NCI-H2029 (cell line): ENCODE measurements around the gene REM1.
"Not testable (repeated sequence)": the region's sequence is repeated elsewhere in the genome, so short reads cannot be mapped to it uniquely, and the experiment has no call there.

ENCODE experiments used
- DNase-seq: peaks from one replicate; lab custom pipeline; 2025; lab: John Stamatoyannopoulos, UW

REM1 gene

DNA sequence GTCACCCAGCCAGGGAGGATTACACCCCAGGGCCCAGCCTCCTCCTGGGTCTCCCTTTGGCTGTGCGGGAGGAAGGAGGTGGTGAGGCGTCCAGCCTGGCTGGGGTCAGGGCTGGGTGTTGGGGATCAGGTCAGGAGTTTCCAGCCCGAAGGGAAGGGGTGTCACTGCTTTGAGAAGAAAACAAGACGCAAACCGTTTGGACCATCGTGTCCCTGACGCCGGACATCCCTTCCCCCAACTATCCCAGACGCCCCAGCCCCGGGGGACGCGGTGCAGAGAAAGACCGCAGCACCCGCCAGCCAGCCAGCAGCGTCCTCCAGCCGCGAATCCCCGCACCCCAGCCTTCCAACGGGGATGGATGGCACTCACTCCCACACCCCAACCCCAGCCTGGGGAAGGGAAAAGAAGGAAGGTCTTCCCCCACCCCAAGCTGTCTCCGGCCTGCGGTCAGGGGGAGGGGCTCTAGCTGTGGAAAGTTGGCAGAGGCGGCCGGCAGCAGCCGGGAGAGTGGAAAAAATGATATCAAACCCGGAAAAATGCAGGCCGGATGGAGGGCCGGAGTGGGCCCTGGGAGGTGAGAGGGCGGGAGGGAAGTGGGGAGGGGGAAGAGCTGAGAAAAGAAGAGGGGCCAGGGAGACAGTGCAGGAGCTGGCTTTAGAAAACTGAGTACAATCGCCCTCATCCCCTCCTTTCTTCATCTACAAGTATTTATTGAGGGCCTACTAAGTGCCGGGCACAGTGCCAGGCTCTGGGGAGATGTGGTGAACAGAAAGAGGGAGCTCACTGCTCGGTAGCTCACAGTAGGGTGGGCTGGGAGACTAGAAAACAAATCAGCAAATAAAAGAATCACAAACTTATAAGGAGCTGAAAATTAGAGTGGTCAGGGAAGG lies 10.6 kb downstream of the REM1 start:
- DNase-seq, result no peak

DNA sequence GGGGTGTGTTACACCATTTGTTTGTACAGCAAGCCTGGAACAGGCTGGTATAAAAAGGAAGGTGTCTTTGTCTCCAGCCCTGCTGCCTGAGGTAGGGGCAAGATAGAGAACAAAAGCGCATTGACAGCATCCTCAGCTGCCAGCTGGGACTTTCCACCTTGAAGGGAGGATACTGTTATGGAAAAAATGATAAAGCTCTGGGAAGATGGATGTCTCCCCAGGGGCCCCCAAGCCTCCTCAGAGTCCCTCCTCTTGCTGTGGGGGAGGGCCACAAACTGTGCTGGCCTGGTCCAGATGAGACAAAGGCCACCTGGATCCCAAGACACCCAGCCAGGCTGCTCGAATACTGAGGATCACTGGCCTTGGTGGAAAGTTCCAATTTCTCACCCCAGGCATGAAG lies 13.0 kb downstream of the REM1 start:
- DNase-seq, result no peak

DNA sequence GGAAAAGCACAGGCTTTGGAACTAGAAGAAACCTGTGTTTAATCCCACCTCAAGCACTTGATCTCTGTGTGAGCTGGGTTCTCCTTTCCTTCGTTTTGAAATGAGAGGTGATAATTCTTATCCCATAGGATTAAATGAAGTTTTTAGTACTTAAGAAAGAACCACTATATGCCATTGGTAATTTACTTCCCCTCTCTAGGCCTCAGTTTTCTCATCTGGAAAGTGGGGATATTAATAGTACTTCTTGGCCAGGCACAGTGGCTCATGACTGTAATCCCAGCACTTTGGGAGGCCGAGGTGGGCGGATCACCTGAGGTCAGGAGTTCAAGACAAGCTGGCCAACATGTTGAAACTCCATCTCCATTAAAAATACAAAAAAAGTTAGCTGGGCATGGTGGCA lies 14.1 kb downstream of the REM1 start:
- DNase-seq, result no peak

DNA sequence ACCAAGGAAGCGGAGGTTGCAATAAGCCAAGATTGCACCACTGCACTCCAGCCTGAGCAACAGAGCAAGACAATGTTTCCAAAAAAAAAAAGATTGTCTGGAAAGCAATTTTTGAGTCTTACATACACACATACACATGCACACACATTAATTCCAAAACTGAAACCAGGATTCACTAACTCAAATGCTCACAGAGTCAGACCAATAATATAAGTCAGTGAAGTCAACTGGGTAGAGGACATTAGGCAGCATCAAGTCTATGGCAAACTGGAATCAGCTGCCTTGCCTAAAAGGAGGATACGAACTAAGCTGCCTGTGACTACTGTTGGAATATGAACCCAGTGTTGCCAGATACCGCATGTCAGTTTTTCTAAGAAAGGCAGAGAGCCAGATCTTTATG lies 15.7 kb downstream of the REM1 start:
- no peak for DNase-seq

DNA sequence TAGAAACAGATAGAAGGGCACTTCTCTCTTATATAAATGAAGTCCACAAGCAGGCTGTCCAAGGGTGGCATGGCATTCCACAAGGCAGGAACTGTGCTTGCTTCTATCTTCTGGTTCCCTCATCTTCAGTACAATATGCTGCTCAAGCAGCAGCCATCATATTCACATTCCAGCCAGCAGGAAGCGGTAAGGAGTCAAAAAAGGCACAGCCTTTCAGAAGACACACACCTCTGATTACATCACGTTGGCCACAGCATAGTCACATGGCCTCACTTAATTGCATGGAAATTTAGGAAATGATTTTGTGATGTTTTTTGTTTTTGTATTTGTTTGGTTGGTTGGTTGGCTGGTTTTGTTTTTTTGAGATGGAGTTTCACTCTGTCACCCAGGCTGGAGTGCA lies 19.0 kb downstream of the REM1 start:
- no peak for DNase-seq

DNA sequence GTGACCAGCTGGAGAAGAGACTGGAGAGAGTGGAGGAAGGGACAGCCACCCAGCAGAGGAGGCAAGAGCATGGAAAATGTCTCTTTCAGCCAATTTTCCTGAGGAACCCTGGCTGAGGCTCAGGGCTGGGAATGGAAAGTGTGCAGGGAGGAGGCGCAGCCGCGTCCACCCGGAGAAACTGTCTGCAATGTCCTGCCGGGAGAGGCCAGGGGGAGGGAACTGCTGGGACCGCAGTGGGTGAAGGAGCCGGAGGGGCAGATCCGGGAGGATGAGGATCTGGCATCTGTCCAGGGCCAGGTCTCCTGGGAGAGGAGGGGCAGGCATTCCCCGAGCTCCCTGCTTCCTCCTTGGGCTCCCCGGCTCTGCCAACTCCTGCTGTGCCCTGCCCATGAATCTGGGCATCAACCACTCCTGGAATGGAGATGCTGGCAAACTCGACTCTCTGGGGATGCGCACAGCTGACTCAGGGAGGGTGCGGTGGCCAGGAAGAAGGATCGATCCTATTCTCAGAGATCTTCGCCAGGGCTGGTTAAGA lies 21.7 kb downstream of the REM1 start:
- no peak for DNase-seq

DNA sequence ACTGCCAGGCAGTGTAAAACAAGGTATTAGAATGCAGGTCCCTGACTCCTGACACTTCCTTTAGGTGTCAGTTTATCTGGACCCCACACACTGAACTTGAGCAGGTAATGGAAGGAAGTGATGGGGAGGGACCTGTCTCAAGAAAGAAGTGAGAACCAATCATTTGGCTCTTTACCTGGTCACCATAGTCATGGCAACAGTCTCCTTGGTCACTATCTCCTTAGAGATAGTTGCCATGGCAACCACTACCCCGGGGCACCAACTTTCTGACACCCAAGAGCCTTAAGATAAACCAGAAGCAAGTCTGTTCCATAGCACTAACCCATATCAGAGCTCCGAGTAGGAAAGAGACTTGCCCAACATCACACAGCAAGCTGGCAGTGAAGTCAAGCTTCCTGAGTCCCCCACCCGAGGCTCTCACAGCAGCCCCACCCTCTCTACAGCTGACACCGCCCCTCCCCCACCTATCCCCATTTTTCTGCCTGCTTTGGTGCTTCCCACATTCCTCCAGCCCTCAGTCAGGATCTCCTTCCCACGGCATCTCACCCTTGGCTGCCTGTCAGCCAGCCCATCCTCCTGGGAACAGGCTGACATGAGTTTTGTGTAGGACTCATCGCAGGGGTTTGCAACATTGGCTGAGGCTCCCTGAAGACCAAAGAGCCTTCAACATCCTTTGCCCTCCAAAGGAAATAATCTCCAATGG lies 22.9 kb downstream of the REM1 start:
- no peak for DNase-seq

DNA sequence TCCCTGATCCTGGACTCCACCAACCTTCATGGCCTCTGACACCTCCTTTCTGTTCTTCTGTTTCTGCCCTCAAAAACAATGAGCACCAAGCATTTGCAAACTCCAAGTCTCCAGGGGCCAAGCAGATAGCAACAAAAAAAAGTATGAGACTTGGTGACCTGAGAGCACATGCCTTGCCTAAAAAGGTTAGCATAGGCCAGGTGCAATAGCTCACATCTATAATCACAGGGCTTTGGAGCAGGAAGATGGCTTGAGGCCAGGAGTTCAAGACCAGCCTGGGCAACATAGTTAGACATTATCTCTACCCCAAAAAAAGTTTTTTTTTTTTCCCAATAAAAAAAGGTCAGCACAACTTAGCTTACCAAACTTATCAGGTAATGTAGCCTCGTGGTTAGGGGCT lies 25.4 kb downstream of the REM1 start:
- no peak for DNase-seq

DNA sequence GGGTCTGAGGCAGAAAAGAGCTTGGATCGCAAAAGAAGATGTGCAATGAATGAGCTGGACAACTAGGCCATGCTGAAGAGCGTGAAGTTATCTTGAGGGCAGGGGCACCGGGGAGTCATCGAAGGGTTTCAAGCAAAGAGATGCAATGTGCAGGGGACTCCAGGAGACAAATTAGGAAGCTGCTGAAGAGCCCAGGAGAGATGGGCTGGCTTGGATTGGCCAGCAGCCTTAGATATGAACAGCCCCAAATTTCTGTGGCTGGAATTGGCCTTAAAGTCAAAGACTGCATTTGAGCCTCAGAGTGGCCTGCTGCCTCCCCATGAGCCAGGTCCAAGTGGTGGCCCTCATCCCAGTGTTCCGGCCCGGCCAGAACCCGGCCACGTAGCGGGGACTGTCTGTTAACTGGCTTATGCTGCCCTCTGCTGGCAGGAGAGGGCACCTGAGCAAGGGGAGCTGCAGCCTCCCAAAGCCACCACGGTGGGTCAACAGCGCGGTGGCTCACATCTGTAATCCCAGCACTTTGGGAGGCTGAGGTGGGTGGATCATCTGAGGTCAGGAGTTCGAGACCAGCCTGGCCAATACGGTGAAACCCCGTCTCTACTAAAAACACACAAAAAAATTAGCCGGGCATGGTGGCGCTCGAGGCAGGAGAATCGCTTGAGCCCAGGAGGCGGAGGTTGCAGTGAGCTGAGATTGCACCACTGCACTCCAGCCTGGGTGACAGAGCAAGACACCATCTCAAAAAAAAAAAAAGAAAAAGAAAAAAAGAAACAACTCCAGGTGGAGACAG lies 28.0 kb downstream of the REM1 start:
- DNase-seq, result peak; percentile 51

DNA sequence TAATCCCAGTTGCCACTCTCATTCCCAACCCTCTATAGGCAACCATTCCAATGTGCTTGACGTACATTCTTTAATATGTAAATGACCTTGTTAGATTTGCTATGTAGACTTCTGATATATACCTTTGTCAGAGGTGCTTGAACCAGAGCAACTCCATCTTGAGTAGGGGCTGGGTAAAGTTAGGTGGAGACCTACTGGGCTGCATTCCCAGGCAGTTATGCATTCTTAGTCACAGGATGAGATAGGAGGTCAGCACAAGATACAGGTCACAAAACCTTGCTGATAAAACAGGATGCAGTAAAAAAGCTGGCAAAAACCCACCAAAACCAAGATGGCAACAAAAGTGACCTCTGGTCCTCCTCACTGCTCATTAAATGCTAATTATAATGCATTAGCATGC lies 30.8 kb downstream of the REM1 start:
- no peak for DNase-seq

DNA sequence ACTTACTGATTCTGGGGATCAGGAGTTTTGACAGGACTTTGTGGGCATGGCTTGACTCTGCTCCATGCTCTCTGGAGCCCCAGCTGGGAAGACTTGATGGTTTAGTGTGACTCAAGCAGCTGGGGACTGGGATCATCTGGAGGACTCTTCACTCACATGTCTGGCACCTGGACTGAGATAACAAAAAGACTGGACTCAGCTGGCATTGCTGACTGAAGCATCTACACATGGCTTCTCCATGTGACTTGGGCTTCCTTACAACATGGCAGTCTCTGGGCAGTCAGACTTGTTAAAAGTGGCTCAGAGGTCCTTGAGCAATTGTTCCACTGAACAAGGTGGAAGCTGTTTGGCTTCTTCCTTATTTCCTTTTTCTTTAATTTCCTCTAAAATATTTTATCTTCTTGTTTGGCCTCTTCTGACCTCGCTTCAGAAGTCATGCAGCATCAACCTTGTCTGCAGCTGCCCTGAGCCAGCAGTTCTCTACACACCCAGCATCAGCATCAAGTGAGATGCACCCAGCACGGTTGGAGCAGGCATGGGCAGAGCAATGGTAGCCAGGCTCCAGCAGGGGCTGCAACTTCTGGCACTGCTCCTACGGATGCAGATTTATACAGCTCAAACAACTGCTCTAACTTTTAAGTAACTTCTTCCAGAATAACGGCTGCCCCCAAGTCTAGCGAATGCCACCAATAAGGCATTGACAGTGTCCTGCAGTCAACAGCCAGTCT lies 33.6 kb downstream of the REM1 start:
- DNase-seq, result no peak

DNA sequence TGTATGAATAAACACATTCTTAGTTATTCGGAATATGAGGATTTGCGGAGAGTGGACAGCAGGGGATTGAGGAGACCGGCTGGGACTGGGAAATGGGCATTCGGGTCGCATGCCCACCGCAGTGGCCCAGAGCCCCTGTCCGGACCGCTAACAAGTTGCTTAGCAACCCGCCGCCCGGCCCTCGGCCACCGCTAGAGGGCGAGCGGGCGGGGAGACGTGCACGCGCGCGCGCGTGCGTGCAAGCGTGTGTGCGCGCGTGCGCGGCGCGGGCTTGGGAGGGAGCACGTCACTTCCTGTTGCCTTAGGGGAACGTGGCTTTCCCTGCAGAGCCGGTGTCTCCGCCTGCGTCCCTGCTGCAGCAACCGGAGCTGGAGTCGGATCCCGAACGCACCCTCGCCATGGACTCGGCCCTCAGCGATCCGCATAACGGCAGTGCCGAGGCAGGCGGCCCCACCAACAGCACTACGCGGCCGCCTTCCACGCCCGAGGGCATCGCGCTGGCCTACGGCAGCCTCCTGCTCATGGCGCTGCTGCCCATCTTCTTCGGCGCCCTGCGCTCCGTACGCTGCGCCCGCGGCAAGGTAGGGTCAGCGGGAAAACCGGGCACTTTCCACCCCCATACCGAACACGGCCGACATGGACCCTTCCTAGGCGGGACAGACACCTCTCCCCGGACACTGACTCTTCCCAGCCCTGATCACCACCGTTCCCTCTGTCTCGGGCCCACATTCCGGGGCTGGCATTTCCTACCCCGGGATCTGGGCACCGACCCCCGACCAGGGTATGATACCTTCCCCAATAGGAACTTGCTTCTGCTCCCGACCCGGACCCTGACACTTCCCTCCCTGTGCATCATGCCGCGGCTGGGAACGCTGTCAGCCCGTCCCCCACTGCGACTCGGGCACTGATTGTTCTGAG lies 39.3 kb downstream of the REM1 start, which contains the start of gene HM13:
Gene HM13, plus strand, starts transcription at position 289 of the 918 bp plus-strand sequence. Its CDS starts 110 bp downstream, at position 399.
- peak; percentile 92 for DNase-seq

DNA sequence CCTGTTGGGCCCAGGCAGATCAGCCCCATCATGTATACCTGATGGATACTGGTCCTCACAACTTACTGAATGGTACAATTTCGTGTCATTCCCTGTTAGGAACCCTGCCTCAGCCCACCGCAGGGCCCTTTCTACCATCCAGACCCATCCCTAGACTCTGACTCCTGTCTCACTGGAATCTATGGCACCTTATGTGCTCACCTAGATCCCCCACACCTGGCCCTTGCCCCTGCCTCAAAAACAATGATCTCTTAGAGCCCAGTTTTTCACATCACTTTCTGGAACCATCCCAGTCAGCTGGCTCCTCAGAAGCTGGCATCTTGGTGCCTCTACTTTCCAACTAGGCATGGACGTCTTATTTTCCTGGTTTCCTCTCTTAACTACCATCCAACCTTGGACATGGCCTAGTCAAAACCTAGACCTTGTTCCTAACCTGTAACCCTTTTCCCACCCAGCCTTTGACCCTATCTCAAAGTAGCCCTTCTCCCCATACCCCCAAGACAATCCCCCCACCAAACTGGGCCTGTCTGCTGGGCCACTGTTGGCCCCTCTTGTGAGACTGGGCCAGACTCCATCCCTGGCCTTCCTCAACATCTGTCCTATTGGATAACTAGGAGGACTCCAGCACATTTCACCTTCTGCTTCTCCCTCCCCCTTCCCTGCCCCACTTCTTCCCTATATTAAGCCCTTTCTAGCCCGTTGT lies 40.1 kb downstream of the REM1 start:
- DNase-seq, result no peak

DNA sequence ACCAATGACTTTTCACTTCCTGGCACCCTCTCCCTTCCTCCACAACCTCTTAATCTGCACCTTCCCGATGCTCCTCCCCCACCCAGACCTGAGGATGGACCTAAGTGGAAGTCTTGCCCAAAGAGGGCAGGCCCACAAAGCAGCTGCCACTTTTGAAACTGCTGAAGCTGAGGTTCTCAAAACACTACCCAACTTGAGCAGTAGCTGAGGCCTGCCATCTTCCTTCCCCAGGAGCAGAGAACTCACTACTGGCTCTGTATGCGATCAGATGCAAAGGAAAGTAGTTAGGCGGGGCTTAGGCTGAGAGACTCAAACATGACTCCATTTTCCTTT lies 40.7 kb downstream of the REM1 start:
- no peak for DNase-seq

DNA sequence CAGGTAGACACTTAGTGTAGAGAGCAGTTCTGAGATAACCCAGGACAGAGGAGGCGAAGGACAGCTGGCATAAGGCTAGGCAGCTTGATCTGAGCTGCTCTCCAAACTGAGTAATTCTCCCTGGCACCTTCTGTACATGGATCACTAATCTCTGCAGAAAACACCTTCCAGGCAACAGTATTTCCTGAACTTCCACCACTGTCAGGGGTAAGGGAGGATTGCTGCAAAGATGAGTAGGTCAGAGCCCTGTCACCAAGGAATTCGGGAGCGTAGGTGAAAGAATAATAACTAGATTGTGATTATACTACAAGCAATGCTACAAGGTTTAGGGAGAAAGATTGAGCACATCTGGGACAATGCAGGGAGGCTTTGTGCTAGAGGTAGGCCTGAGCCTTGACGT lies 41.1 kb downstream of the REM1 start:
- DNase-seq, result no peak

DNA sequence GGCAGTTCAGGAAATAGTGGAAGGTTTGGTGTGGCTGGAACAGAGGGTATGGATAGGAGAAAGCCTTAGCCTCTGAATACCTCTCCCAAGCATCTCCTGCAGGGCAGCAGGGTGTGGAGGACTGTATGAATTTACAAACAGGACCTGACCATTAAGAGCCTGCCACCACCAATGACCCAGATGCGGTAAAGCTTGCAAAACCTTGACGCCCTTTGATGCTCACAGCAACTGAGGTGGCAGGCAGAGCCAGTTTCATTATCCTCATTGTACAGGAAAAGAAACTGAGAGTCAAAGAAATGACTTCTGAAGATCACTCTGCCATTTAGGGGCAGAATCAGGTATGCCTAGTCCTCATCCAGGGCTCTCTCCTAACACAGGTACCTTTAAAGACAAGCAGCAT lies 41.6 kb downstream of the REM1 start:
- no peak for DNase-seq

DNA sequence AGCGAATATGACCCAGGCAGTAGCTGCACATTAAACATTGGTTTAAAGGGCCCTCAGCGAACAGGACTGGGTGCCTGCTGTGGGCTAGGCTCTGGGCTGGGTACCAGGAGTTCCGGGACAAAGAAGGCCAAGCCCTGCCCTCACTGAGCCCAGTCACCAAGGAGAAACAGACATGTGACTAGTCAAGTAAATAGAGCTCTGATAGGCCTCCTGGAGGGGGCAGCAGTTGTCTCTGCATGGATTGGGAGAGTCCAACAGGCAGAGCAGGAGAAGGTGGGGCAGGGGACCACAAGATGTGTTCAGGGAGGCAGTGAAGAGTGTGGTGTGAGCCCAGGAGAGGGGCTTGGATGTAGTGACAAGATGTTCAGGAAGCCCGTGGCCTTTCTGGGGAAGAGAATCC lies 42.3 kb downstream of the REM1 start:
- DNase-seq, result peak; percentile 35

DNA sequence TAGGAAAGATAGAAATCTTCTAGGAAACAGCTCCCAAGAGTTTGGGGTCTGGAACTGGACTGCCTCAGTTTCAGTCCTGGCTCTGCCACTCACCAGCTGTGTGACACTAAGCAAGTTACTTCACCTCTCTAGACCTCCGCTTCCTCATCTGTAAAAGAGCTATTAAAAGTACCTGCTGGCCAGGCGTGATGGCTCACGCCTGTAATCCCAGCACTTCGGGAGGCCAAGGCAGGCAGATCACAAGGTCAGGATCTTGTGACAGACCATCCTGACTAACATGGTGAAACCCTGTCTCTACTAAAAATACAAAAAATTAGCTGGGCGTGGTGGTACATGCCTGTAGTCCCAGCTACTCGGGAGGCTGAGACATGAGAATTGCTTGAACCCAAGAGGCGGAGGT lies 46.2 kb downstream of the REM1 start:
- not testable (repeated sequence) for DNase-seq

DNA sequence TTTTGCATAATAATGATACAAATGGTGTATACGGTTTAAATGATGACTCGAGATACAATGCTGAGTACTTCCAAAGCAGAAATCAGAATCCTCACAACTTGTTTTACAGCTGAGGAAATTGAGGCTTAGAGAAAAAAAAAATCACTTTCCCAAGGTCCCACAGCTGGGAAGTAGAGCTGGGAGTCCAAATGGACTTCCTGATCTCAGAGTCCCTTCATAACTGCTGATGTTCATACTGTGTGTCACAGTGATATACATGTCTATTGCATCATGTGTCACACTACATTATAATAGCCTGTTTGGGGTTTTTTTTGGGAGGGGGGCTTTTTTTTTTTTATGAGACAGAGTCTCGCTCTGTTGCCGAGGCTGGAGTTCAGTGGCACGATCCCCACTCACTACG lies 47.6 kb downstream of the REM1 start:
- no peak for DNase-seq
